GM12892 (cell line): ENCODE data around the gene SEMA5B.

Experiments used
- DNase-seq: peaks from one replicate; pipeline ENCODE4 v3.0.0; 2011; ENCODE audit not compliant: insufficient read length
- FAIRE-seq: peaks from 2 replicates; lab custom pipeline; 2011; peaks lifted over from hg19 to GRCh38; lab: Jason Lieb, UNC
- POLR2A ChIP-seq: IDR thresholded peaks from 2 replicates; pipeline ENCODE4 v1.6.1; 2011; ENCODE audit warnings: low read depth, low read length, control low read depth
- POLR2AphosphoS5 ChIP-seq: IDR thresholded peaks from 2 replicates; pipeline ENCODE4 v1.6.1; 2011; ENCODE audit warnings: low read depth, low read length, control low read depth
- TAF1 ChIP-seq: IDR thresholded peaks from 2 replicates; pipeline ENCODE4 v1.6.1; 2011; ENCODE audit warnings: low read depth, mild to moderate bottlenecking, control low read depth, low read length, borderline replicate concordance

SEMA5B gene

DNA sequence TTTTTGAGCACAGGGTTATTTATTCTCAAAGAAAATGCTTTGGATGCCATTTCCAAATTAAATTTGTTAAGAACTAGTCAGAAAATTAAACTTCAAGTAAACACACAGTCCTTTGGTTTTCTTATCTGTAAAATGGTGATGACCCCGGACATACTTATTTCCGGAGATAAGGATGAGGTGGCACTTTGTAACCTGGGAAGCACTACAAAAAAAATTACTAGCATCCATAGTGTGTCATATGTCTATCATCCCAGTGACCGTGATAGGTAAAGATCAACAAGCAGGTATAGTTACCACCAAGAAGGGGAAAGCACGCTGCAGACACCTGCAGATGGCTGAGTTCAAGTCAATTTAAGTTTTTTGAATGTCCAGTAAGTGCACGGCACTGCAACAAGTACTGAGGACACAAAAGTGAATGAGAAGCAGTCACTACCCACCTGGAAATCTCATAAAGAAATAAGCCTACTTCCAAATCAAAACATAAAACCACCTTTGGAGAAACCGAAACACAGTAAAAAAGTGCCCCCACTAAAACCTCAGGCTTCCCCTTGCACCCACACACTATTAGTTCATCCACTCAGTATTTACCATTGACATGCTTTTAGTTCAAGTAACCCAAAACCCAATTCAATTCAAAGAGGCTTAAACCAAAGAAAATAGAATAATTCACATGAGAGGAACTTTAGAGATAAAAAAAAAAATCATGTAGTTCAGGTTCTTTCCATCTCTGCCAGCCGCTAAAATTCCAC, 24.6 kb downstream of the SEMA5B start:
- FAIRE-seq, result no peak
- no peak for DNase-seq
- TF ChIP-seq POLR2A, result no peak
- no peak for TF ChIP-seq TAF1

- DNase-seq (no peak), FAIRE-seq (no peak)
These were observed 25.3 kb downstream of the SEMA5B start for GRCh38 chr3:123002100-123002748.

GRCh38 chr3:122998856-122999255, 28.7 kb downstream of the SEMA5B start:
- FAIRE-seq (no peak), DNase-seq (no peak)
- TF ChIP-seq TAF1, result no peak
- TF ChIP-seq POLR2A, result no peak
- TF ChIP-seq POLR2AphosphoS5, result no peak

More at GRCh38 chr3:123002100-123002748, 25.3 kb downstream of the SEMA5B start:
- TF ChIP-seq POLR2A (no peak), POLR2AphosphoS5 (no peak), TAF1 (no peak)

- no peak for FAIRE-seq
- no peak for TF ChIP-seq TAF1
- TF ChIP-seq POLR2A, result no peak
- no peak for TF ChIP-seq POLR2AphosphoS5
- DNase-seq, result no peak
These were observed 29.4 kb downstream of the SEMA5B start for GRCh38 chr3:122998206-122998605.

DNA sequence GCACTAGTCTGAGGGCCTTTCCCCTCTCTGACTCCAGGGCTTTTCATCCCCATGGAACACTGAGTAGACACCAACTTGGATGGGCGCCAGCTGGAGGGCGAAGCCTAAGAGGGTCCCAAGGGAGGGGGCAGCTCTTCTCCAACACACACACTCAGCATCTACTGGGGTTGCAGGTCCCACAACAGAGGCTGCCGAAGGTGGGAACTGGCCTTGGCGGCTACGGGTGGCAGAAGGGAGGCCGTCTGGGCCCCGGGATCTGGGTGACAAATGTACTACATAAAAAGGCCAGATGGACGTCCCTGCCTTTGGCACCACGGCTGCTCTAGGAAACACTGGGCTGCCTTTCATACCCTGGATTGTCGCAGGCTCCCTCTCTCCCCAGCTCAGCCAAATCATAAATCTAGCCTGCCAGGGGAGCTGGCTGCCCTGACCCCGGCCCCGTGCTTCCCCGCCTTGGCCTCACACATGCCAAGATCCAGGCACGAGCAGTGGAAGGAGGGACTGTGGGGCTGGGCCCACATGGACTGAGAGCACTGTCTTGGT, 31.5 kb downstream of the SEMA5B start:
- DNase-seq, result no peak
- FAIRE-seq, result no peak
- TF ChIP-seq TAF1 (no peak), POLR2A (no peak), POLR2AphosphoS5 (no peak)

DNA sequence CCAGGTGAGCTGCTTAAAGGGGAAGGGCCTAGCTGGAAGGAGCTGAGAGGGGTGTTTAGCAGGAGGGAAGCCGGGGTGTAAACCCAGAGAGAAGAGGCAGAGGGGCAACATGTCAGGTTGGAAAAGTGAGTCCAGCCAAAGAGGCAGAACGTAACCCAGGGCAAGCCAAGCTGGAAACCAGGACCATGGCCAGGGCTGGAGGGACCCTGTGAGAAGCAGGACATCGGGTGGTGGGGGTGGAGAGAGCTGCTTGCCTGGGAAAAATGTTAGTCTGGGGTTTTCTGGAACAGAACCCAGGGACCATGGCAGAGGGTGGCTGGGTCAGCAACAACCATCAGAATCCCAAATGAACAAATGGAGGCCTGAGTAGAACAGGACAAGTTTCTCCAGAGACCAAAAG, 32.6 kb downstream of the SEMA5B start:
- DNase-seq (no peak), FAIRE-seq (no peak)
- no peak for TF ChIP-seq POLR2A
- no peak for TF ChIP-seq POLR2AphosphoS5
- no peak for TF ChIP-seq TAF1

DNA sequence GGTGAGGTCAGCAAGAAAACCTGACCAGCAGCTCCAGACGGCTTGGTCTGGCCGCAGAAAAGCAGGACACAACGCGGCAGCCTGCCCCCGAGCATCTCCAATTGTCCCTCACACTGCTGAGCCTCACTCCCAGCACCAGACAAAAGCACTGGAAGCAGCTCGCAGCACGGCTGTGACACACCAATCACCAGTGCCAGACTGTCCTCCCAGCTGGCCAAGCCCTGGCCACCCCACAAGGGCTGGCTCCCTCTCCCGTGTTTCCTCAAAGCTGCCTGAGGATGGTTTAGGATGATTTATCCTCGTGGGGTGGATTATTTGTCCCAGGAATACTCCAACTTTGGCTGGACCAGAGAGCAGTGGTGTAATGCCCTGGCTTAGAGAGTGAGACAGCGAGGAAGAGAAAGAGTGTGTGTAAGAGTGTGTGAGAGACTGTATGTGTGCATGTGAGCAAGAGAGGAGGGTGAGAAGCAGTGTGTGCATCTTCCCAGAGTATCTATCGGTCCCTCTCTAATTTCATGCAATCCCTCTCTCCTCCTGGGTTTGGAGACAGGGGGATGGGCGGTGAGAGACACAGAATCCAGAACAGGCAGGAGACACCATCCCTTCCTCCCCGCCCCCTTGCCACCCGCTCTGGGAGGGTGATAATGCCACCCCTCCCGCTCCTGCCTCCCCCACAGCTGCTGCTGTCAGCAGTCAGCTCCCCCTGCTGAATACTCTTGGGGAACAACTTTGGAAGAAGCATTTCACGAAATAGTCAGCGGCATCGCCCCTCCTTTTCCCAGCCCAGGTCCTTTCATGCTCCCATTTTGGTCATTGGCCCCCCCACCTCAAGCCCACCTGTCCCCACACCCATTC, 34.2 kb downstream of the SEMA5B start:
- TF ChIP-seq POLR2AphosphoS5 (no peak), POLR2A (no peak), TAF1 (no peak)
- DNase-seq (no peak), FAIRE-seq (no peak)

- FAIRE-seq, result no peak
- TF ChIP-seq POLR2A (no peak), TAF1 (no peak), POLR2AphosphoS5 (no peak)
These were observed 34.9 kb downstream of the SEMA5B start for GRCh38 chr3:122992676-122993075.

GRCh38 chr3:122992133-122992532, 35.4 kb downstream of the SEMA5B start:
- FAIRE-seq (no peak), DNase-seq (no peak)
- TF ChIP-seq TAF1 (no peak), POLR2A (no peak), POLR2AphosphoS5 (no peak)

More at GRCh38 chr3:122992676-122993075, 34.9 kb downstream of the SEMA5B start:
- no peak for DNase-seq

DNA sequence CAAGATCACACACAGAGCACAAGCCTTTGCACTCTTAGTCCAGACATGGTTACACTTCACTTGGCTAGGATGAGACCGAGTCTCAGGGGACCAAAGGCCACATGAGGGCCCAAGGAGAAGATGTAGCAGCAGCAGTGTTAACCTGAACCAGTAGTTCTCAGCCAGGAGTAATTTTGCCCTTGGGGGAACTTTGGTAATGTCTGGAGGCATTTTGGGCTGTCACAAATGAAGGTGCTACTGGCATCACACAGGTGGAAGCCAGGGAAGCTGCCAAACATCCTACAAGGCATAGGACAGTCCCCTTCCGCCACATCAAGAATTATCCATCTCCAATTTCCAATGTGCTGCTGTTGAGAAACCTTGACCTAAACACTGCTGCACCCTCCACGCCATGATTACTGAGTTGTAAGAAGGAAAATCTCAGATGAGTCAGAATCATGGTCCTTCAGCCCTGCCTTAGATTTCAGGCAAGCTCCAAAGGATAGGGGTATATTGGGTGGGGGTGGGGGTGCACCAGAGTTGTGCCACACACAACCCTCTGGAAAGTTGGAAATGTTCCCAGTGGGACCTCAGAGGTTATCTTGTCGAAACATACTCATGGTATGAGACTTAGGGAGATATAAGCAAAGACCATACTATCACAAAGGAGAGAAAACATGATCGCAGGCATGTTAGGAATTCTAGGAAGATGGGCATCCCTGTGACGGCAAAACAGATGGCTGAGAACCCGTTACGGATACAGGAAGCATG, 36.2 kb downstream of the SEMA5B start:
- TF ChIP-seq POLR2A, result no peak
- no peak for TF ChIP-seq TAF1
- TF ChIP-seq POLR2AphosphoS5, result no peak
- FAIRE-seq, result no peak
- DNase-seq, result no peak
